IMR-90 (cell line): ENCODE data around the gene KCNN3. TPM values are rescaled to one million over a fixed set of nuclear protein-coding genes. Genes with fewer than 3 reads are reported as not detected.

Source experiments
- ATAC-seq: fragments of 200-7000 bp; cut with Tn5 transposase; 2 replicates; pipeline ENCODE4 v1.9.1; 2020; ENCODE audit warnings: low read depth, mild to moderate bottlenecking, moderate library complexity
- BruUV-seq: library from RNA; stranded (reverse); fragments of 400-500 nt; replicated peaks from 2 replicates; lab custom pipeline; 2021; lab: Mats Ljungman, UMichigan
- CTCF ChIA-PET: fragments of 300-600 bp; formaldehyde crosslinking; extraction: SDS; loops from one replicate; lab custom pipeline; 2021; ENCODE audit warnings: antibody characterized with exemption; lab: Yijun Ruan, JAX
- POLR2A ChIA-PET: fragments of 300-600 bp; sonication (Branson Sonifier 250); formaldehyde crosslinking; loops from one replicate; lab custom pipeline; 2022; ENCODE audit warnings: antibody characterized with exemption; ENCODE audit not compliant: unreplicated experiment; lab: Charles Lee
- DNase-seq: peaks from one replicate; pipeline ENCODE4 v3.0.0; 2013
- H2AFZ ChIP-seq: replicated peaks from 2 replicates; pipeline ENCODE3; 2013; ENCODE audit warnings: low read length, mild to moderate bottlenecking; ENCODE audit not compliant: poor library complexity
- H2AK5ac ChIP-seq: 2 replicates; pipeline ENCODE4 v1.6.1; 2013; ENCODE audit warnings: low read depth, low read length, inconsistent platforms
- H2AK9ac ChIP-seq: replicated peaks from 2 replicates; pipeline ENCODE3; 2013; ENCODE audit warnings: mild to moderate bottlenecking, low read depth, low read length, moderate library complexity; ENCODE audit not compliant: poor library complexity
- H2BK120ac ChIP-seq: 2 replicates; pipeline ENCODE4 v1.6.1; 2013; ENCODE audit warnings: low read depth, low read length, inconsistent platforms
- H2BK15ac ChIP-seq: 3 replicates; pipeline ENCODE4 v1.6.1; 2013; ENCODE audit warnings: low read depth, low read length, inconsistent platforms
- H2BK20ac ChIP-seq: 2 replicates; pipeline ENCODE4 v1.6.1; 2013; ENCODE audit warnings: low read depth, mild to moderate bottlenecking, inconsistent platforms, low read length, moderate library complexity
- H2BK5ac ChIP-seq: 2 replicates; pipeline ENCODE4 v1.6.1; 2013; ENCODE audit warnings: mild to moderate bottlenecking, low read depth, low read length, inconsistent platforms; ENCODE audit not compliant: poor library complexity, severe bottlenecking
- H3K14ac ChIP-seq: replicated peaks from 2 replicates; pipeline ENCODE4 v1.6.1; 2013; ENCODE audit warnings: low read depth, low read length, inconsistent platforms
- H3K18ac ChIP-seq: 2 replicates; pipeline ENCODE4 v1.6.1; 2013; ENCODE audit warnings: low read depth, low read length, control low read depth
- H3K23ac ChIP-seq: 2 replicates; pipeline ENCODE4 v1.6.1; 2013; ENCODE audit warnings: low read depth, low read length, inconsistent platforms
- H3K27ac ChIP-seq: 2 replicates; pipeline ENCODE4 v1.5.1; 2013; ENCODE audit warnings: mild to moderate bottlenecking, control low read depth, low read length; ENCODE audit not compliant: insufficient read depth
- H3K27me3 ChIP-seq: 2 replicates; pipeline ENCODE4 v1.6.1; 2013; ENCODE audit warnings: low read length; ENCODE audit not compliant: control insufficient read depth, insufficient read depth
- H3K36me3 ChIP-seq: 2 replicates; pipeline ENCODE4 v1.6.1; 2013; ENCODE audit warnings: low read length, mixed read lengths; ENCODE audit not compliant: control insufficient read depth, insufficient read depth
- H3K4ac ChIP-seq: 2 replicates; pipeline ENCODE4 v1.6.1; 2013; ENCODE audit warnings: low read depth, low read length, inconsistent platforms
- H3K4me1 ChIP-seq: 2 replicates; pipeline ENCODE4 v1.6.1; 2013; ENCODE audit warnings: low read length, mixed read lengths; ENCODE audit not compliant: control insufficient read depth, insufficient read depth
- H3K4me2 ChIP-seq: 2 replicates; pipeline ENCODE4 v1.6.1; 2013; ENCODE audit warnings: low read depth, mild to moderate bottlenecking, control low read depth, low read length, moderate library complexity
- H3K4me3 ChIP-seq: 2 replicates; pipeline ENCODE4 v1.5.1; 2013; ENCODE audit warnings: low read depth, mild to moderate bottlenecking, control low read depth, low read length, moderate library complexity; ENCODE audit not compliant: insufficient read depth
- H3K56ac ChIP-seq: 2 replicates; pipeline ENCODE4 v1.6.1; 2013; ENCODE audit warnings: low read length, inconsistent platforms; ENCODE audit not compliant: insufficient read depth; ENCODE audit errors: extremely low read depth
- H3K79me1 ChIP-seq, 2 experiments: 2 replicates each; pipeline ENCODE4 v1.6.1; 2013; ENCODE audit warnings: low read length in 2 of 2, inconsistent platforms in 1 of 2, low read depth in 1 of 2
- H3K9ac ChIP-seq: 2 replicates; pipeline ENCODE4 v1.6.1; 2013; ENCODE audit warnings: low read depth, low read length, control low read depth
- H3K9me1 ChIP-seq: 2 replicates; pipeline ENCODE4 v1.6.1; 2013; ENCODE audit warnings: low read length, inconsistent platforms; ENCODE audit not compliant: insufficient read depth
- H3K9me3 ChIP-seq: 2 replicates; pipeline ENCODE4 v1.6.1; 2013; ENCODE audit warnings: low read length; ENCODE audit not compliant: control insufficient read depth, insufficient read depth
- H4K20me1 ChIP-seq: 2 replicates; pipeline ENCODE4 v1.6.1; 2013; ENCODE audit warnings: low read length, inconsistent platforms; ENCODE audit not compliant: insufficient read depth
- H4K5ac ChIP-seq: 2 replicates; pipeline ENCODE4 v1.6.1; 2013; ENCODE audit warnings: mild to moderate bottlenecking, low read depth, low read length, control low read depth
- H4K8ac ChIP-seq, 2 experiments: 2 replicates each; pipeline ENCODE4 v1.6.1; 2013; ENCODE audit warnings: low read depth in 2 of 2, low read length in 2 of 2, control low read depth in 1 of 2, inconsistent platforms in 1 of 2
- H4K91ac ChIP-seq: 2 replicates; pipeline ENCODE4 v1.6.1; 2013; ENCODE audit warnings: low read depth, low read length, inconsistent platforms; ENCODE audit not compliant: insufficient read depth
- BHLHE40 ChIP-seq: fragments of 150-350 bp; IDR thresholded peaks from 2 replicates; pipeline ENCODE4 v1.6.1; 2016; ENCODE audit warnings: mild to moderate bottlenecking, low read depth, low read length
- CEBPB ChIP-seq: IDR thresholded peaks from 2 replicates; pipeline ENCODE4 v1.6.1; 2012; ENCODE audit warnings: low read depth, low read length, improper control_type of control experiment
- CHD1 ChIP-seq: IDR thresholded peaks from 2 replicates; pipeline ENCODE4 v1.6.1; 2012; ENCODE audit warnings: low read depth, low read length, improper control_type of control experiment
- FOS ChIP-seq: fragments of 150-350 bp; IDR thresholded peaks from 2 replicates; pipeline ENCODE4 v1.6.1; 2016; ENCODE audit warnings: low read depth, low read length
- MAFK ChIP-seq: IDR thresholded peaks from 2 replicates; pipeline ENCODE4 v1.6.1; 2012; ENCODE audit warnings: low read depth, low read length, improper control_type of control experiment
- MAZ ChIP-seq: IDR thresholded peaks from 2 replicates; pipeline ENCODE4 v1.6.1; 2012; ENCODE audit warnings: low read depth, mild to moderate bottlenecking, low read length, improper control_type of control experiment, moderate library complexity, borderline replicate concordance
- NFE2L2 ChIP-seq: fragments of 150-350 bp; IDR thresholded peaks from 2 replicates; pipeline ENCODE4 v1.6.1; 2016; ENCODE audit warnings: low read depth, mild to moderate bottlenecking, low read length
- POLR2A ChIP-seq: IDR thresholded peaks from 2 replicates; pipeline ENCODE4 v1.6.1; 2012; ENCODE audit warnings: mild to moderate bottlenecking, low read depth, low read length
- RCOR1 ChIP-seq: IDR thresholded peaks from 2 replicates; pipeline ENCODE4 v1.6.1; 2012; ENCODE audit warnings: mild to moderate bottlenecking, low read length, improper control_type of control experiment; ENCODE audit not compliant: insufficient replicate concordance
- RFX5 ChIP-seq: IDR thresholded peaks from 2 replicates; pipeline ENCODE4 v1.8.0; 2012; ENCODE audit warnings: low read depth, mild to moderate bottlenecking, low read length, moderate library complexity
- SMC3 ChIP-seq: fragments of 150-350 bp; IDR thresholded peaks from 2 replicates; pipeline ENCODE4 v1.6.1; 2016; ENCODE audit warnings: low read depth, mild to moderate bottlenecking, antibody characterized with exemption, low read length, moderate library complexity
- WGBS, 2 experiments: methylation state at CpG; one replicate each; pipeline versions ENCODE4 v1.1.5 to v1.1.7; 2013; ENCODE audit warnings: missing lambda C conversion rate in 2 of 2; ENCODE audit not compliant: insufficient read length in 1 of 2; ENCODE audit errors: extremely low coverage in 2 of 2; 5-methylcytosine and 5-hydroxymethylcytosine counted together
- dilution Hi-C: fragments of 300-500 bp; cut with HindIII; formaldehyde crosslinking; loops from one replicate; pipeline ENCODE4 v1.14.3; 2018; ENCODE audit warnings: low sequenced_read_pairs; ENCODE audit not compliant: unreplicated experiment
- in situ Hi-C: fragments of 300-500 bp; cut with MboI; formaldehyde crosslinking; loops from 3 replicates; pipeline ENCODE4 v1.14.3; 2019; ENCODE audit warnings: low sequenced_read_pairs, inconsistent platforms, mixed read lengths
- intact Hi-C: fragments of 100-400 bp; cut with micrococcal nuclease; formaldehyde crosslinking; loops from 2 replicates; pipeline ENCODE4 v1.10.0; 2022
- polyA plus RNA-seq, 3 experiments: library from polyadenylated mRNA; depleted of rRNA; stranded (reverse); fragments of >200 nt; gene quantifications; 2 replicates each; pipeline ENCODE4 v1.2.3, GENCODE V29; 2012; ENCODE audit warnings: low replicate concordance in 1 of 3
- total RNA-seq: library from RNA; depleted of rRNA; stranded (reverse); fragments of >200 nt; gene quantifications from 2 replicates; pipeline ENCODE4 v1.2.3, GENCODE V29; 2012
- TF ChIP-seq, protein P1 (sequence below): fragments of 150-350 bp; IDR thresholded peaks from 2 replicates; pipeline ENCODE4 v1.6.1; 2016; ENCODE audit warnings: low read depth, mild to moderate bottlenecking, low read length, moderate library complexity, borderline replicate concordance
- TF ChIP-seq, protein P2 (sequence below): fragments of 150-350 bp; IDR thresholded peaks from 2 replicates; pipeline ENCODE4 v1.6.1; 2017; ENCODE audit warnings: mild to moderate bottlenecking, antibody characterized with exemption, low read length, low read depth
- TF ChIP-seq, protein P3 (sequence below): conservative IDR thresholded peaks from 2 replicates; pipeline ENCODE4 v1.5.1; 2012; ENCODE audit warnings: mild to moderate bottlenecking, low read depth, low read length, improper control_type of control experiment

KCNN3 gene
- total and polyA plus RNA-seq, 2 of the 4 experiments (the other 2 are of a cell fraction), result 0.02 TPM; not detected in 1

DNA sequence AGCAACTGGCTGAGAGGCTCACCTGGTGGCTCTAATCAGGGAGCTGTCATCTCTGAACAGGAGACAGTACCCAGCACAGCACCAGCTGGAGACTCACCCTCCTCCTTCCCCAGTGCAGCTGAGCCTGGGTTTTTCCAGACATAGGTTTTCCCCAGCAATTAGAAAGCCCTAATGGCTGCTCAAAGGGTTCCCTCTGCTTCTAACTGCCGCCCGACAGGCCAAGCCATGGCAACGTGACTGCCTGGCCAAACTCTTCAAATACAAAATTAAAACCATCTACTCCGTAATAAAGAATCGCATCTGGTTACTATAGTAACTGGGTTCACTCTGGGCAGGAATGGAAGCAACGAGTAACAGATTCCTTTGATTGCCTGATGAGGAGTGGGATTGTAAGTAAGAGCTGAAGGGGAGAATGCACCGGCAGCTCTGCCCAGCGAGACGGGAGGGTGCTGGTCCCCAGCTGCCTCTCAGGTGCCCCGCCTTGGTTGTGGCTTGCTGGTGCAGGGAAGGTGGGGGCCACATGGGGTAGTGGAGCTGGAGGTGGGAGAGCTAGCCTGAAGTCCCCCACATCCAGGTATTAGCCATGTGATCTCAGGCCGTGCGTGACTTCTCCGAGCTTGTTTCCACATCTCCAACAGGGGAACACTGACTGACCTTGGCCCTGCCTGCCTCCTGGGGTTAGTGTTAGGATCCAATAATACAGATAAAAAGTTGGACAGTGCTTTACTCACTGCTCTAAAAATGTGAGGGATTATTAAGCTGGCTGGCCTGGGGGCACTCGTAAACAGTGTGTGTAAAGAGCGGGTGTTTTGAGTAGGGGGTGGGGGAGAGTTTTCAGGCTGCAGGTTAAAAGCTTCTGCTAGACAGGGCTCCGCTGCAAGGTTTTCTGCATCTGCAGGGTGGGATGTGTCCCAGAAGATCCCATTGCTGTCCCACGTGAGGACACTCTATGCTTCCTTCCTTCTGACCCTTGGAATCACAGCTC lies 94.2 kb downstream of the KCNN3 start:
- Histone ChIP-seq H2BK20ac (no peak overlapping the region), H3K9ac (no peak overlapping the region), H4K8ac (no peak overlapping the region), H3K36me3 (no peaks in the 10 kb centered on the region), H3K23ac (no peak overlapping the region), H3K4me1 (no peaks in the 10 kb centered on the region), H3K9me3 (peaks cover 2% of the 10 kb centered on the region; the same call in 1 of the 2 replicates), H4K5ac (no peak overlapping the region), H3K79me1 (no peaks in the 10 kb centered on the region), H2BK5ac (no peak overlapping the region), H2BK120ac (no peak overlapping the region), H2BK15ac (no peak overlapping the region), H3K14ac (no peak overlapping the region), H2AFZ (no peak overlapping the region), H2AK5ac (no peak overlapping the region), H3K27me3 (peaks cover 62% of the 10 kb centered on the region), H3K27ac (no peak overlapping the region), H3K18ac (no peak overlapping the region), H3K4ac (no peak overlapping the region), H4K91ac (no peak overlapping the region), H4K20me1 (no peaks in the 10 kb centered on the region), H3K4me3 (no peak overlapping the region), H3K4me2 (no peak overlapping the region), H3K56ac (no peak overlapping the region), H3K9me1 (no peaks in the 10 kb centered on the region), H2AK9ac (no peak overlapping the region)
- DNase-seq, result no peak
- POLR2A ChIA-PET, result no interaction called here
- dilution Hi-C loops (no loop called here), in situ Hi-C loops (no loop called here), intact Hi-C loops (no loop called here)
- 47% methylated on average over 3 of the region's 17 CpGs; no CpG with 5 or more reads in 1 of the 2 experiments for WGBS, 2 experiments
- CTCF ChIA-PET, result no interaction called here
- BruUV-seq, result no TSS peak
- TF ChIP-seq BHLHE40 (no peak), RCOR1 (no peak), RFX5 (no peak), FOS (no peak), NFE2L2 (no peak), POLR2A (no peak), CHD1 (no peak), MAZ (no peak), MAFK (no peak), CEBPB (no peak), SMC3 (no peak)
- TF ChIP-seq, protein P1, sequence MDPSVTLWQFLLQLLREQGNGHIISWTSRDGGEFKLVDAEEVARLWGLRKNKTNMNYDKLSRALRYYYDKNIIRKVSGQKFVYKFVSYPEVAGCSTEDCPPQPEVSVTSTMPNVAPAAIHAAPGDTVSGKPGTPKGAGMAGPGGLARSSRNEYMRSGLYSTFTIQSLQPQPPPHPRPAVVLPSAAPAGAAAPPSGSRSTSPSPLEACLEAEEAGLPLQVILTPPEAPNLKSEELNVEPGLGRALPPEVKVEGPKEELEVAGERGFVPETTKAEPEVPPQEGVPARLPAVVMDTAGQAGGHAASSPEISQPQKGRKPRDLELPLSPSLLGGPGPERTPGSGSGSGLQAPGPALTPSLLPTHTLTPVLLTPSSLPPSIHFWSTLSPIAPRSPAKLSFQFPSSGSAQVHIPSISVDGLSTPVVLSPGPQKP, result no peak
- TF ChIP-seq, protein P2, sequence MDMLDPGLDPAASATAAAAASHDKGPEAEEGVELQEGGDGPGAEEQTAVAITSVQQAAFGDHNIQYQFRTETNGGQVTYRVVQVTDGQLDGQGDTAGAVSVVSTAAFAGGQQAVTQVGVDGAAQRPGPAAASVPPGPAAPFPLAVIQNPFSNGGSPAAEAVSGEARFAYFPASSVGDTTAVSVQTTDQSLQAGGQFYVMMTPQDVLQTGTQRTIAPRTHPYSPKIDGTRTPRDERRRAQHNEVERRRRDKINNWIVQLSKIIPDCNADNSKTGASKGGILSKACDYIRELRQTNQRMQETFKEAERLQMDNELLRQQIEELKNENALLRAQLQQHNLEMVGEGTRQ, result no peak
- TF ChIP-seq, protein P3, sequence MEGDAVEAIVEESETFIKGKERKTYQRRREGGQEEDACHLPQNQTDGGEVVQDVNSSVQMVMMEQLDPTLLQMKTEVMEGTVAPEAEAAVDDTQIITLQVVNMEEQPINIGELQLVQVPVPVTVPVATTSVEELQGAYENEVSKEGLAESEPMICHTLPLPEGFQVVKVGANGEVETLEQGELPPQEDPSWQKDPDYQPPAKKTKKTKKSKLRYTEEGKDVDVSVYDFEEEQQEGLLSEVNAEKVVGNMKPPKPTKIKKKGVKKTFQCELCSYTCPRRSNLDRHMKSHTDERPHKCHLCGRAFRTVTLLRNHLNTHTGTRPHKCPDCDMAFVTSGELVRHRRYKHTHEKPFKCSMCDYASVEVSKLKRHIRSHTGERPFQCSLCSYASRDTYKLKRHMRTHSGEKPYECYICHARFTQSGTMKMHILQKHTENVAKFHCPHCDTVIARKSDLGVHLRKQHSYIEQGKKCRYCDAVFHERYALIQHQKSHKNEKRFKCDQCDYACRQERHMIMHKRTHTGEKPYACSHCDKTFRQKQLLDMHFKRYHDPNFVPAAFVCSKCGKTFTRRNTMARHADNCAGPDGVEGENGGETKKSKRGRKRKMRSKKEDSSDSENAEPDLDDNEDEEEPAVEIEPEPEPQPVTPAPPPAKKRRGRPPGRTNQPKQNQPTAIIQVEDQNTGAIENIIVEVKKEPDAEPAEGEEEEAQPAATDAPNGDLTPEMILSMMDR, result no peak
- no peak for ATAC-seq
